Measurements from ENCODE around the gene RBM19.

Gene RBM19

GRCh38 chr12:113950873-113951272 lies 15.3 kb downstream of the RBM19 start:
- no peak for DNase-seq

- no peak for DNase-seq
Measured at GRCh38 chr12:113949321-113950305, 16.5 kb downstream of the RBM19 start.

GRCh38 chr12:113948151-113948914 lies 17.8 kb downstream of the RBM19 start:
- no peak for DNase-seq

GRCh38 chr12:113946175-113946574 lies 19.9 kb downstream of the RBM19 start:
- no peak for DNase-seq

- DNase-seq: no peak
Measured at GRCh38 chr12:113945174-113946173, 20.7 kb downstream of the RBM19 start.

GRCh38 chr12:113942209-113942608 lies 23.9 kb downstream of the RBM19 start:
- DNase-seq: no peak

- DNase-seq: no peak
Measured at GRCh38 chr12:113941208-113941486, 25.0 kb downstream of the RBM19 start.

- no peak for DNase-seq
Measured at GRCh38 chr12:113940357-113941207, 25.5 kb downstream of the RBM19 start.

GRCh38 chr12:113939867-113940266 lies 26.3 kb downstream of the RBM19 start:
- DNase-seq: no peak

GRCh38 chr12:113938471-113938870 lies 27.7 kb downstream of the RBM19 start:
- no peak for DNase-seq

- DNase-seq: no peak
Measured at GRCh38 chr12:113936460-113936859, 29.7 kb downstream of the RBM19 start.

- no peak for DNase-seq
Measured at GRCh38 chr12:113935459-113935858, 30.7 kb downstream of the RBM19 start.

- DNase-seq: no peak
Measured at GRCh38 chr12:113934946-113935345, 31.2 kb downstream of the RBM19 start.

GRCh38 chr12:113934060-113934814 lies 31.9 kb downstream of the RBM19 start:
- no peak for DNase-seq

- DNase-seq: peak; percentile 81
Measured at GRCh38 chr12:113933201-113933786, 32.8 kb downstream of the RBM19 start.

GRCh38 chr12:113932381-113933196 lies 33.5 kb downstream of the RBM19 start:
- DNase-seq: peak; percentile 83

GRCh38 chr12:113931517-113931916 lies 34.6 kb downstream of the RBM19 start:
- no peak for DNase-seq

- no peak for DNase-seq
Measured at GRCh38 chr12:113930249-113930648, 35.9 kb downstream of the RBM19 start.

GRCh38 chr12:113929312-113929989 lies 36.7 kb downstream of the RBM19 start:
- no peak for DNase-seq

Measured in eye (tissue), 1 donor.